HCT116 (cell line): ENCODE data around the gene MAP3K2. TPM values are rescaled to one million over a fixed set of nuclear protein-coding genes. Genes with fewer than 3 reads are reported as not detected.

Source experiments
- ATAC-seq: fragments of 200-7000 bp; cut with Tn5 transposase; 2 replicates; pipeline ENCODE4 v1.9.1; 2020; ENCODE audit warnings: mild to moderate bottlenecking, moderate library complexity
- BruUV-seq: library from RNA; stranded (reverse); fragments of 400-500 nt; replicated peaks from 2 replicates; lab custom pipeline; 2021; lab: Mats Ljungman, UMichigan
- CTCF ChIA-PET: fragments of 300-600 bp; sonication (Branson Sonifier 250); formaldehyde crosslinking; loops from one replicate; lab custom pipeline; 2021; ENCODE audit warnings: antibody characterized with exemption; lab: Charles Lee
- POLR2A ChIA-PET: fragments of 300-600, 350-600 bp; sonication (Branson Sonifier 250); formaldehyde crosslinking; loops from one replicate; lab custom pipeline; 2021; ENCODE audit warnings: antibody characterized with exemption; lab: Charles Lee
- RAD21 ChIA-PET, 2 experiments: fragments of 300-600 bp; sonication (Branson Sonifier 250); formaldehyde crosslinking; loops; one replicate each; lab custom pipeline; 2023; ENCODE audit warnings: low total read pairs in 2 of 2; ENCODE audit not compliant: uncharacterized antibody in 2 of 2, unreplicated experiment in 2 of 2, low non-redundant PET in 1 of 2; lab: Charles Lee
- DNase-seq: peaks from one replicate; pipeline ENCODE4 v3.0.0-alpha.2; 2010; ENCODE audit warnings: low read depth, low spot score
- H2AFZ ChIP-seq: fragments of 200-600 bp; shearing (Covaris generic), sonication (generic); 2 replicates; pipeline ENCODE4 v1.6.1; 2017; ENCODE audit warnings: low read depth, mixed run types, mixed read lengths, antibody characterized with exemption, low read length; ENCODE audit not compliant: poor library complexity, severe bottlenecking
- H3K27ac ChIP-seq: 2 replicates; pipeline ENCODE4 v1.5.1; 2012; ENCODE audit warnings: low read depth, low read length
- H3K27me3 ChIP-seq: fragments of 200-600 bp; sonication (generic); 2 replicates; pipeline ENCODE4 v1.6.1; 2016; ENCODE audit warnings: mixed run types, low read length, mixed read lengths; ENCODE audit not compliant: insufficient read depth
- H3K36me3 ChIP-seq, 2 experiments: fragments of 200-500 bp in 1 of 2; fragments of 200-600 bp in 1 of 2; sonication (Bioruptor generic) in 1 of 2; sonication (generic) in 1 of 2; 2 replicates each; pipeline versions ENCODE4 v1.5.1 to v1.6.1; 2014 to 2016; ENCODE audit warnings: low read length in 2 of 2, inconsistent platforms in 1 of 2, mixed read lengths in 1 of 2, mixed run types in 1 of 2; ENCODE audit not compliant: insufficient read depth in 2 of 2, control insufficient read depth in 1 of 2
- H3K4me1 ChIP-seq, 2 experiments: fragments of 200-600 bp in 1 of 2; sonication (generic) in 1 of 2; 2 replicates each; pipeline versions ENCODE4 v1.5.1 to v1.6.1; 2012 to 2017; ENCODE audit warnings: low read length in 2 of 2, inconsistent platforms in 1 of 2, mild to moderate bottlenecking in 1 of 2, mixed read lengths in 1 of 2, mixed run types in 1 of 2, moderate library complexity in 1 of 2; ENCODE audit not compliant: insufficient read depth in 2 of 2, control insufficient read depth in 1 of 2
- H3K4me2 ChIP-seq: fragments of 200-600 bp; sonication (generic); 2 replicates; pipeline ENCODE4 v1.6.1; 2017; ENCODE audit warnings: mixed run types, low read length, mixed read lengths
- H3K4me3 ChIP-seq, 2 experiments: fragments of 200-600 bp in 1 of 2; sonication (generic) in 1 of 2; replicated peaks in 1 of 2; 2 replicates each; pipeline ENCODE4 v1.5.1; 2011 to 2016; ENCODE audit warnings: low read length in 2 of 2, control low read depth in 1 of 2, low read depth in 1 of 2, mild to moderate bottlenecking in 1 of 2, mixed read lengths in 1 of 2, mixed run types in 1 of 2
- H3K79me2 ChIP-seq: fragments of 200-600 bp; sonication (generic); 2 replicates; pipeline ENCODE4 v1.6.1; 2017; ENCODE audit warnings: mild to moderate bottlenecking, mixed run types, low read length, moderate library complexity, mixed read lengths; ENCODE audit not compliant: insufficient read depth
- H3K9ac ChIP-seq: fragments of 200-600 bp; sonication (generic); 2 replicates; pipeline ENCODE4 v1.6.1; 2016; ENCODE audit warnings: low read length, mixed read lengths
- H3K9me2 ChIP-seq: fragments of 200-600 bp; sonication (generic), shearing (Covaris generic); 2 replicates; pipeline ENCODE4 v1.6.1; 2017; ENCODE audit warnings: mixed run types, mild to moderate bottlenecking, moderate library complexity; ENCODE audit not compliant: insufficient read depth
- H3K9me3 ChIP-seq, 2 experiments: fragments of 200-500 bp in 1 of 2; fragments of 200-600 bp in 1 of 2; sonication (Bioruptor generic) in 1 of 2; sonication (generic) in 1 of 2; 2 replicates each; pipeline ENCODE4 v1.6.1; 2014 to 2017; ENCODE audit warnings: low read length in 2 of 2, mixed read lengths in 2 of 2, inconsistent platforms in 1 of 2, low read depth in 1 of 2, mild to moderate bottlenecking in 1 of 2, mixed run types in 1 of 2, moderate library complexity in 1 of 2; ENCODE audit not compliant: control insufficient read depth in 1 of 2, insufficient read depth in 1 of 2
- H4K20me1 ChIP-seq: fragments of 200-600 bp; sonication (generic), shearing (Covaris generic); 2 replicates; pipeline ENCODE4 v1.6.1; 2017; ENCODE audit warnings: mixed run types, mild to moderate bottlenecking, moderate library complexity; ENCODE audit not compliant: insufficient read depth
- CBX3 ChIP-seq: IDR thresholded peaks from 2 replicates; pipeline ENCODE4 v1.6.1; 2012; ENCODE audit warnings: low read depth
- CEBPB ChIP-seq: IDR thresholded peaks from 2 replicates; pipeline ENCODE4 v1.6.1; 2012; ENCODE audit warnings: low read depth
- CTCF ChIP-seq, 3 experiments: fragments of 200-600 bp in 1 of 3; sonication (generic) in 1 of 3; IDR thresholded peaks in 2 of 3; conservative IDR thresholded peaks in 1 of 3; 2 replicates each; pipeline ENCODE4 v1.5.1; 2012 to 2017; ENCODE audit warnings: low read depth in 2 of 3, low read length in 2 of 3, antibody characterized with exemption in 1 of 3, borderline replicate concordance in 1 of 3, control low read depth in 1 of 3, mild to moderate bottlenecking in 1 of 3, mixed read lengths in 1 of 3, mixed run types in 1 of 3, moderate library complexity in 1 of 3; ENCODE audit not compliant: insufficient read depth in 1 of 3
- EGR1 ChIP-seq: IDR thresholded peaks from 2 replicates; pipeline ENCODE4 v1.6.1; 2012; ENCODE audit warnings: low read depth
- ELF1 ChIP-seq: IDR thresholded peaks from 2 replicates; pipeline ENCODE4 v1.6.1; 2012; ENCODE audit warnings: low read depth, borderline replicate concordance
- EZH2 ChIP-seq: fragments of 200-600 bp; sonication (generic); IDR thresholded peaks from 2 replicates; pipeline ENCODE4 v1.6.1; 2017; ENCODE audit warnings: antibody characterized with exemption, mixed run types
- EZH2phosphoT487 ChIP-seq: fragments of 200-600 bp; IDR thresholded peaks from 2 replicates; pipeline ENCODE4 v1.6.1; 2018; ENCODE audit warnings: antibody characterized with exemption, borderline replicate concordance
- FOSL1 ChIP-seq: IDR thresholded peaks from 2 replicates; pipeline ENCODE4 v1.6.1; 2012; ENCODE audit warnings: low read depth
- JUND ChIP-seq: IDR thresholded peaks from 2 replicates; pipeline ENCODE4 v1.6.1; 2012
- POLR2A ChIP-seq: IDR thresholded peaks from 2 replicates; pipeline ENCODE4 v1.7.0; 2011; ENCODE audit warnings: borderline replicate concordance; ENCODE audit not compliant: insufficient read depth, insufficient read length; ENCODE audit errors: extremely low read depth
- POLR2AphosphoS5 ChIP-seq: IDR thresholded peaks from 2 replicates; pipeline ENCODE4 v1.6.1; 2011; ENCODE audit warnings: mild to moderate bottlenecking, low read depth, low read length, moderate library complexity
- RAD21 ChIP-seq: IDR thresholded peaks from 2 replicates; pipeline ENCODE4 v1.6.1; 2012; ENCODE audit warnings: low read depth, mild to moderate bottlenecking
- SIN3A ChIP-seq: IDR thresholded peaks from 2 replicates; pipeline ENCODE4 v1.6.1; 2012; ENCODE audit warnings: low read depth
- SP1 ChIP-seq: IDR thresholded peaks from 2 replicates; pipeline ENCODE4 v1.6.1; 2012; ENCODE audit warnings: low read depth
- SRF ChIP-seq: IDR thresholded peaks from 2 replicates; pipeline ENCODE4 v1.6.1; 2012; ENCODE audit warnings: low read depth
- TCF7L2 ChIP-seq: IDR thresholded peaks from 2 replicates; pipeline ENCODE4 v1.7.0; 2011; ENCODE audit warnings: borderline replicate concordance, inconsistent platforms; ENCODE audit not compliant: insufficient read depth, insufficient read length; ENCODE audit errors: extremely low read depth
- YY1 ChIP-seq: IDR thresholded peaks from 2 replicates; pipeline ENCODE4 v1.6.1; 2011; ENCODE audit warnings: low read length, low read depth, moderate library complexity, mild to moderate bottlenecking; ENCODE audit not compliant: insufficient replicate concordance; ENCODE audit errors: extremely low read depth
- ZBTB33 ChIP-seq: IDR thresholded peaks from 2 replicates; pipeline ENCODE4 v1.6.1; 2011; ENCODE audit warnings: mild to moderate bottlenecking, low read length, moderate library complexity; ENCODE audit not compliant: insufficient replicate concordance; ENCODE audit errors: extremely low read depth
- ZFX ChIP-seq: fragments of 450-650 bp; IDR thresholded peaks from 2 replicates; pipeline ENCODE4 v1.6.1; 2017
- ZNF274 ChIP-seq: fragments of 200-500 bp; sonication (Bioruptor generic); IDR thresholded peaks from 2 replicates; pipeline ENCODE4 v1.6.1; 2014; ENCODE audit warnings: mild to moderate bottlenecking, low read depth, low read length, inconsistent platforms
- intact Hi-C: fragments of 100-400 bp; cut with micrococcal nuclease; formaldehyde crosslinking; loops from 2 replicates; pipeline ENCODE4 v1.10.0; 2022
- total RNA-seq: library from RNA; stranded (reverse); gene quantifications from one replicate; pipeline ENCODE4 v1.2.1, GENCODE V29; 2021; ENCODE audit not compliant: unreplicated experiment
- TF ChIP-seq, protein P1 (sequence below): IDR thresholded peaks from 2 replicates; pipeline ENCODE4 v1.6.1; 2012

The MAP3K2 gene
- total RNA-seq, 1 experiment from 2014 or later: 44.5 TPM

- TF ChIP-seq, protein P1, sequence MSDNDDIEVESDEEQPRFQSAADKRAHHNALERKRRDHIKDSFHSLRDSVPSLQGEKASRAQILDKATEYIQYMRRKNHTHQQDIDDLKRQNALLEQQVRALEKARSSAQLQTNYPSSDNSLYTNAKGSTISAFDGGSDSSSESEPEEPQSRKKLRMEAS: no peak
- TF ChIP-seq YY1 (no peak), FOSL1 (no peak), EZH2phosphoT487 (no peak), JUND (no peak), POLR2A (no peak), ZNF274 (no peak), CTCF (IDR thresholded peaks at IDR 0.05 in 2 of 3, conservative IDR thresholded peaks at IDR 0.05 in 1 of 3; ENCODE audit: borderline replicate concordance in 1 of 3, insufficient read depth in 1 of 3, low read depth in 2 of 3, low read length in 2 of 3) (no peak), CEBPB (no peak), SP1 (no peak), EGR1 (no peak), SRF (no peak), CBX3 (no peak), TCF7L2 (no peak), SIN3A (no peak)
Observed at GRCh38 chr2:127293386-127293747, 94.4 kb downstream of the MAP3K2 start (continued).

DNA sequence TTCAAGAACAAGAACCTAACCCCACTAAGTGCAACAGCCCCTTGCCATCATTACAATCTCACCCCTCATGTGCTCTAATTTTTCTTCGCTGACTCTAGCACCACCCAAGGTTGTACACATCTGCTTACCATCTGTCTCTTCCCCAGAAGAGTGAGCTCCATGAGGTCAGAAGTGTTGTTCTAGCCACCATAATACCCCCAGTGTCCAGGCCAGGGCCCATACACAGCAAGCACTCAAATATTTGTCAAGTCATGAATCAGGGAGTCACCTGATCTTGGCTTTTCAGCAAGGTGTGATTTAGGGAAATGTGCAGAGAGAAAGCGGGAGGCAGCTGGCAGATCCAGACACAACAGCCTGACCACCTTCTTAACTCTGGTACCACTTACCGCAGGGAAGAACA lies 99.5 kb downstream of the MAP3K2 start:
- Histone ChIP-seq H3K4me1 (peaks cover 4 to 5% of the 10 kb centered on the region in 2 experiments; a peak in 2 of 4 replicates), H3K4me3 (no peak overlapping the region), H4K20me1 (no peaks in the 10 kb centered on the region), H3K27me3 (no peaks in the 10 kb centered on the region), H3K27ac (no peak overlapping the region), H3K36me3 (peaks cover 69 to 73% of the 10 kb centered on the region in 2 experiments), H3K79me2 (peaks cover 38% of the 10 kb centered on the region), H3K9me3 (no peaks in the 10 kb centered on the region; a peak in 1 of 4 replicates), H3K9ac (no peak overlapping the region), H3K9me2 (no peaks in the 10 kb centered on the region), H3K4me2 (no peak overlapping the region), H2AFZ (no peak overlapping the region)
- ATAC-seq (no peak), DNase-seq (no peak)
- BruUV-seq: no TSS peak
- ChIA-PET RAD21 (no interaction called here), CTCF (no interaction called here), POLR2A (no interaction called here)
- intact Hi-C loops: no loop called here
- TF ChIP-seq CEBPB (no peak), EZH2 (no peak), YY1 (no peak), EGR1 (no peak), POLR2A (no peak), TCF7L2 (no peak), ZBTB33 (no peak), ZFX (no peak), SRF (no peak), EZH2phosphoT487 (no peak), POLR2AphosphoS5 (no peak), FOSL1 (no peak), ELF1 (no peak), SIN3A (no peak), ZNF274 (no peak), SP1 (no peak), RAD21 (no peak), JUND (no peak)
- TF ChIP-seq, protein P1: no peak
